Activated T-helper 17 cell treated with anti-CD3 and anti-CD28 coated beads, Interleukin-2, amount 50 U/mL, for 72 hours (primary cell): Measurements from ENCODE around the gene NT5C3A. TPM values are rescaled to one million over a fixed set of nuclear protein-coding genes. Genes with fewer than 3 reads are reported as not detected.
A peak's percentile ranks its signal among the peaks of the same experiment; 100 is the strongest.
"Not testable (repeated sequence)": the region's sequence is repeated elsewhere in the genome, so short reads cannot be mapped to it uniquely, and the experiment has no call there.

ENCODE experiments used
- ATAC-seq: fragments of 150-1000 bp; cut with Tn5 transposase; replicated peaks from 2 replicates; pipeline ENCODE4 v1.10.0; 2021; ENCODE audit warnings: mild to moderate bottlenecking, moderate library complexity
- H3K27ac Mint-ChIP-seq: one replicate; pipeline ENCODE4 v1.8.0; 2022; ENCODE audit warnings: mixed read lengths
- H3K27me3 Mint-ChIP-seq: one replicate; pipeline ENCODE4 v1.8.0; 2022; ENCODE audit warnings: mixed read lengths
- H3K36me3 Mint-ChIP-seq: one replicate; pipeline ENCODE4 v1.8.0; 2022; ENCODE audit warnings: low read depth, mild to moderate bottlenecking, mixed read lengths
- H3K4me1 Mint-ChIP-seq: one replicate; pipeline ENCODE4 v1.8.0; 2022; ENCODE audit warnings: mixed read lengths
- H3K4me3 Mint-ChIP-seq: one replicate; pipeline ENCODE4 v1.8.0; 2022; ENCODE audit warnings: mild to moderate bottlenecking, mixed read lengths
- H3K9me3 Mint-ChIP-seq: one replicate; pipeline ENCODE4 v1.8.0; 2022; ENCODE audit warnings: mixed read lengths
- total RNA-seq, 2 donors: library from RNA; stranded (reverse); gene quantifications; one replicate each; pipeline ENCODE4 v1.2.3, GENCODE V29; 2022

NT5C3A gene
- total RNA-seq, 2 donors from 2014 or later, result 35.0 to 35.7 TPM

DNA sequence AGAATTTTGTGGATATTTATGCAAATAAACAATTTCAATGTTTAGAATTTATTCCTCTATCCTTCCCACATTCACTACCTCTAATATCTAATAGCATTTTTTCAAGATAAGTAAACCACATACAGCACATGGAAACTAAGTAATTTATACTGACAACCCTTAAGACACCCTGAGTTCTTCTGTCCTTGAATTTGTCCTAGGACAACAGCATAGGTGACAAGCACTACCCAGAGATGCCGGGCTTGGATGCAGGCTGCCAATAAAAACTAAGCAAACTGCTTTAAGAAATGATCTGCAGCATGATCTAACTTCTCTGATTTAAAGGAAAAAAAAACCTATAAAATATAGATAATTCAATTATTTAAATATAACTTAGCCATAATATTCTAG, 22.7 kb downstream of the NT5C3A start:
- no peak for ATAC-seq
- peaks cover 35% of the 10 kb centered on the region for H3K4me1 Mint-ChIP-seq
- H3K9me3 Mint-ChIP-seq, result no peaks in the 10 kb centered on the region
- H3K27ac Mint-ChIP-seq, result peak overlapping the region; percentile 65
- peaks cover 5% of the 10 kb centered on the region for H3K36me3 Mint-ChIP-seq
- H3K4me3 Mint-ChIP-seq, result peak overlapping the region; percentile 77
- no peaks in the 10 kb centered on the region for H3K27me3 Mint-ChIP-seq

DNA sequence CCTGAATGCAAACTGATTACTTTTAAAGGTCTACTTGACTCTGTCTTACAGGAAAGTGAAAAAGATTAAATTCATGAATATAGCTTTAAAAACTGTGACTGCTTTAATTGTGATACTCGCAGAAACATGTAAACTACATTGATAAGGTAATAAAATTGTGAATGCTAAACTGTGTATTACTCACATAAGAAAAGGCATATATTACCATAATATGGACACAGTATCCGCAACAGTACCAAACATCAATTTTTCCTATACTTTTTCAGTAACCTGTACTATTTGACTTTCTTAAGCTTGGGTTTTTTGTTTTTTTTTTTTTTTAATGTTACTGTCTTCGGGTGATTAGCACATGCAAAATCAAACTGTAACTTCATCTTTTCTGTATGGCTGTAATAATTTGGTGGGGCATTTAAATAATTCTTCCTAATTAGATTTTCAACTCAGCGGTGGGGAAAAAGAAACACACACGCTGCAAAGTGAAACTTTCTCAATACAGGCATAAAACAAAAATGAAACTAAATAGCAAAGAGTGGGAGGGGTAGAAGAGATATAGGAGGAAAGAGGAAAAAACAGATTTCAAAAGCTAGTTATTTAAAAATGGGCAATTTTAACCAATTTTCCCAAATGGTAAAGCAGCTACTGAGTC, 23.2 kb downstream of the NT5C3A start:
- Mint-ChIP-seq H3K4me3 (peak overlapping the region; percentile 77), H3K36me3 (peaks cover 10% of the 10 kb centered on the region), H3K9me3 (no peaks in the 10 kb centered on the region), H3K4me1 (peaks cover 38% of the 10 kb centered on the region), H3K27me3 (no peaks in the 10 kb centered on the region), H3K27ac (peak overlapping the region; percentile 65)
- ATAC-seq, result no peak

DNA sequence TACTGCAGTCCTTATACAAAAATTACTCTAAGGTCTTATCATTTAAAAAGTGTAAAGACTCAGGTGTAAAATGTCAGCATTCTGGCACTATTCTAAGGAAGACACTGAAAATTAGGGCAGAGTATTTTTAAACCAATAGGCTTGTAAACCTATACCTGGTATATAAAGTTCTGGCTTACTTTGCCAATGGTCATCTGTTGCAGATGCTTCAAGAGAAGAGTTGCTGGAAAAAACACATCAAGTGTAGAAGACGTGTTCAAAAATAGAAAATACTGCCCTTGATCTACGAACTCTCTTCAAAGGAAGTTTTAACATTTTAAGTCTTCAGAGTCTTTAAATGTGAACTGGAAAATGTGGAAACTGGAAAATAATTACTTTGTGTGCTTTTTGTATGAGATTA, 23.9 kb downstream of the NT5C3A start:
- H3K27ac Mint-ChIP-seq, result peak overlapping the region; percentile 17
- no peaks in the 10 kb centered on the region for H3K27me3 Mint-ChIP-seq
- ATAC-seq, result no peak
- H3K4me1 Mint-ChIP-seq, result peaks cover 35% of the 10 kb centered on the region
- peak overlapping the region; percentile 77 for H3K4me3 Mint-ChIP-seq
- H3K36me3 Mint-ChIP-seq, result peaks cover 15% of the 10 kb centered on the region
- H3K9me3 Mint-ChIP-seq, result no peaks in the 10 kb centered on the region

DNA sequence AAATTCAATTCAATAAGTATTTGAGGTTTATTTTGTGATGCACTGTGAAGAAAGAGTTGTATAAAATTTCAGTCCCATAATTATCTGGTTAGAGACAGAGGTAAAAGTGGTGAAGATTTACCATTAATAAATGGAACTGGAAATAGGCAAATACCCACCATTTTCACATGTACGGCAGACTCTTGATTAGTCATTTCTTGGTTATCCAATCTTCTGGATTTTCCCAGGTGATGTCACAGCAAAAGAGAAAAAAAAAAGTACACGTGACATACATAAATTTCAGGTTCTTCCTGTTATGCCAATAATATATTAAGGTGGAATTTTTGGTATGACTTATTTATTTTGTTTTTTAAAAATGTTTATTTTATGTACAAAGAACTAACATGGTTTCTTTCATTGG, 26.8 kb downstream of the NT5C3A start:
- ATAC-seq, result no peak
- H3K36me3 Mint-ChIP-seq, result peaks cover 26% of the 10 kb centered on the region
- H3K27me3 Mint-ChIP-seq, result no peaks in the 10 kb centered on the region
- H3K9me3 Mint-ChIP-seq, result no peaks in the 10 kb centered on the region
- H3K27ac Mint-ChIP-seq, result no peak overlapping the region
- H3K4me1 Mint-ChIP-seq, result peaks cover 34% of the 10 kb centered on the region
- H3K4me3 Mint-ChIP-seq, result no peak overlapping the region

DNA sequence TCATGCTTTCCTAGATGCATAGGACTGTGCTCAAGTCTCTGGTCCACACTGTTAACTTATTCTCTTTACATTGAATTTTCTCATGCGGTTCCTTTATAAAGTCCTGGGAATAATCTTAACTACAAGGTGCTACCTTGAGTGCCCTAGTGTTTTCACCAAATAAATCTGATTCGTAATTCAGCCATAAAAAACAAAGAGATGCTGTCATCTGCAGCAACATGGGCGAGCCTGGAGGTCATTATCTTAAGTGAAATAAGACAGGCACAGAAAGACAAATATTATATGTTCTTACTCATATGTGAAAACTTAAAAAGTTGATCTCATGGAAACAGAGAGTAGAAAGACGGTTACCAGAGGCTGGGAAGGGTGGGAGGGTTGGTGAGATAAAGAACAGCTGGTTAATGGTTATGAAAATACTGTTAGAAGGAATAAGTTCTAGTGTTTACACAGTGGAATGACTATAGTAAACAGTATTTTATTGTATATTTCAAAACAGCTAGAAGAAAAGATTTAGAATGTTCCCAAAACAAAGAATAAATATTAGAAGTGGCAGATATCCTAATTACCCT, 38.3 kb downstream of the NT5C3A start:
- no peak for ATAC-seq
- Mint-ChIP-seq H3K27me3 (no peaks in the 10 kb centered on the region), H3K27ac (no peak overlapping the region), H3K4me3 (no peak overlapping the region), H3K4me1 (peaks cover 3% of the 10 kb centered on the region), H3K36me3 (peaks cover 97% of the 10 kb centered on the region), H3K9me3 (no peaks in the 10 kb centered on the region)

DNA sequence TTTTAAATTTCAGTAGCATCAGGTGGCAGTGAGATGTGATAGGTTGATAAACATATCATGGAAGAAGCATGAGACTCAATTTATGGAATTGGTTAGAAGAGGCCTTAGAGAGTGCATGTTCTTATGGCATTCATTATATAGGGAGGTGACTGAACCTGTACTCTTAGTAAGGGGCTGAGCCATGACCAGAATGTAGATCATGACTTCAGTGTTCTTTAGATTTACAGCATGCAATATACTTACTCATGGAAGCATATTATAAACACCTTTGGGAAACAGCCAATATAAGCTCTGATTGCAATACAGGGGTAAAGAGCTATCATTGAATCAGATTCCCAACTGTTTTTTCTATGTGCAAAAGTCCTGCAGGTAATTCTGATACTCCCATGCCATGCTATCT, 50.2 kb downstream of the NT5C3A start:
- Mint-ChIP-seq H3K4me1 (no peaks in the 10 kb centered on the region), H3K9me3 (no peaks in the 10 kb centered on the region), H3K27ac (no peak overlapping the region), H3K27me3 (no peaks in the 10 kb centered on the region), H3K4me3 (no peak overlapping the region), H3K36me3 (peaks cover 63% of the 10 kb centered on the region)
- no peak for ATAC-seq

DNA sequence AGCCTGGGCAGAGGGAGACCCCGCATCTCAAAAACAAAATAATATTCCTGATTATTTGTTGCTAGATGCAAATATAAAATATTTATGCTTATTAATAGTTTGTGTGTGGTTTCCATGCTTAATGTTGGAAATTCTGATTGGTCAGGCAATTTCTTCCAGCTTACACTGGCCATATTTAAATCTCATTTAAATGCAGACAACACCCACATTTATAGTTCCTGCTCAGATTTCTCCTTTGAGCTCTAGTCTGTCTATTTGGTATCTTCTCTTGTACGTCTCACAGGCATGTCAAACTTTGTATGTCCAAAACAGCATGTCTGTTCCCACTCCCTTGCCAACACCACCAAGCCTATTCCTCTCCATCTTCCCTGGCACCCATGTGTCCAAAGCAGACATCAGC, 52.8 kb downstream of the NT5C3A start:
- Mint-ChIP-seq H3K4me3 (no peak overlapping the region), H3K27ac (no peak overlapping the region), H3K4me1 (no peaks in the 10 kb centered on the region), H3K27me3 (no peaks in the 10 kb centered on the region), H3K9me3 (no peaks in the 10 kb centered on the region), H3K36me3 (peaks cover 36% of the 10 kb centered on the region)
- ATAC-seq, result no peak

DNA sequence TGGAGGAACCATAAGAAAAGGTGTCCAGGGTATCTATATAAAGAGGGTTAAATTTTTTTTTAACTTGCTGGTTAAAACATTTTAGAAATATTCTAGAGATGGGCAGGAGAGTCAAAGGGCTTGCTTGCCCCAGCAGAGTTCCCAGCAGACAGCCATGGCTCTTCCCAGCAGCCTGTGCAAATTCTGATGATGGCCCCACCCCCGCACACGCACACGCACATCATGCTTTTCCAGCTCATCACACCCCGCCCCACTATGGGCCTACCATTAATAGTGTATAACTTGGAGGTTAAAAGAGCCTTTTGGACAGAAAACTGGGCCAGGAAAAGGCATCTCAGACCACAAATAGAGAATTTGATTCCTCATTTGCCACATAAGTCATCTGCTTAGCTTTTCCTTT, 56.9 kb downstream of the NT5C3A start:
- ATAC-seq, H3K4me3 Mint-ChIP-seq, H3K36me3 Mint-ChIP-seq, H3K27ac Mint-ChIP-seq, H3K27me3 Mint-ChIP-seq, H3K9me3 Mint-ChIP-seq, H3K4me1 Mint-ChIP-seq: not testable (repeated sequence)

DNA sequence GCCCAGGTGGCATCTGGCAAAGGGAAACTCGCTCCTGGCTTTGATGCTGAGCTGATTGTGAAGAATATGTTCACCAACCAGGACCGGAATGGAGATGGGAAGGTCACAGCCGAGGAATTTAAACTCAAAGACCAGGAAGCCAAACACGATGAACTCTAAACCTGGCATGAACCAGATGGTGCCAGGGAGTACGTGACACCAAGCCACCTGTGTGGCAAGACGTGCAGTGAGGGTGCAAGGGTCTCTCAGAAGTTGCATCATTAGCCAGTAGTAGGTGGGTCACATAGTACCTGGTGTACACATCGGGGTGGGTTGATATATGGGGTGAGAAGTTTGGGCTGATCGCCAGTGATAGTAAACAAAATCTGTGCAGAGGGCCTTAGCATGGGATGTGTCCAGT, 57.4 kb downstream of the NT5C3A start:
- H3K9me3 Mint-ChIP-seq, result not testable (repeated sequence)

DNA sequence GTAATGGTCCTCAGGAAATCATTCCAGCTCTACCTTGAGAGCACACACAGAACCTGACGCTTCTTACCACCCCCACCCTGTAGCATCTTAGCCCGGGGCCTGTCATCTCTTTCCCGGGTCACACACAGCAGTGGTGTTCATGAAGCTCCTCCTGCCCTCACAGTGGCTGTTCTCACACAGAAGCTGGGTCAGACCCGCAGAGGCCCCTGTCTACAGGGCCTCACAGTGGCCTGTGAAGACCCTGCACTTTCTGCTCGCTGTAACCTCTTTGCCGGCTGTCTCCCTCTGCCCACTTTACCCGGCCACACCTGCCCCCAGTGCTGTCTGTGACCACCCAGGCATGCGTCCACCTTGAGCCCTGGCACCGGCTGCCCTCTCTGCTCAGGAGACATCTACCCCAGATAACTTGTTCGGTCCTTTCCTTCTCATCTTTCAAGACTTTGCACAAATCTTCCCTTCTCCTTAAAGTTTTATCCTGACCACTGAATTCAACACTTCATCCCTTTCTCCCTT, 58.4 kb downstream of the NT5C3A start:
- not testable (repeated sequence) for ATAC-seq, H3K27me3 Mint-ChIP-seq, H3K36me3 Mint-ChIP-seq, H3K4me3 Mint-ChIP-seq, H3K4me1 Mint-ChIP-seq, H3K9me3 Mint-ChIP-seq
- H3K27ac Mint-ChIP-seq, result peak overlapping the region; percentile 34

More for the DNA sequence above, 57.4 kb downstream of the NT5C3A start:
- H3K27ac Mint-ChIP-seq, ATAC-seq, H3K4me3 Mint-ChIP-seq, H3K36me3 Mint-ChIP-seq, H3K27me3 Mint-ChIP-seq, H3K4me1 Mint-ChIP-seq: not testable (repeated sequence)

DNA sequence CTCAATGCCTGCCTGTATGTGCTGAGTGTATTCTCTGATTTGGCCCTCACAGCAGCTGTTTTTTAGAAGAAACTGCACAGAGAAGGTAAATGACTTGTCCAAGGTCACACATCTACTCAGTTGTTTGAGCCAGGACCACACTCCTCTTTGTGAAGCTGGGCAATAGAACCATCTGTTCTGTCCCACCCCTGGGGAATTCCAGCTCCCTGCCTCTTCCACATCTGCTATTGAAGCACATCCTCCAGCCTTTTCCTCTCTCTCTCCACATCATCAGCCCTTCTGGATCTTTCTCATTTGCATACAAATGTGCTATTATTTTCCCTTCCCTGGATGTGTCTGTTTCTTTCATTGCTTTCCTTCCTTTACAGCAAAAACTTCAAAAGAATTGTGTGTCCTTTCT, 59.5 kb downstream of the NT5C3A start:
- not testable (repeated sequence) for H3K27me3 Mint-ChIP-seq

DNA sequence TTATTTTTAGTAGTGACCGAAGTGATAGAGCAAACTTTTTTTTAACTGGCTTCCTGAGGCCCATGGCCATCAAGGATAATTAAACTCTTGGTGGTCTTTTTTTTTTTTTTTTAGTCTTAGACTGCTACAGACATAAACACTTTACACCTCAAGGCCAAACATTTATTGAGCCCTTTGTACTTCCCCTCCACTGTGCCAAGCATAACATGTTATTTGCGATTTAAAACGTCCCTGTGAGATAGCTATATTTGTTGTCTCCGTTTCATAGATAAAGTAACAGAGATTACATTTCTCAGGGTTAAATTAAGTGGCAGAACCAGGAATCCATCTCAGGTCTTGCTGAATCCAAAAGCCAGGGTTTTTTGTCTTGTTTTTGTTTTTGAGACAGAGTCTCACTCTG, 63.2 kb downstream of the NT5C3A start:
- not testable (repeated sequence) for H3K4me1 Mint-ChIP-seq, H3K9me3 Mint-ChIP-seq, H3K36me3 Mint-ChIP-seq, H3K4me3 Mint-ChIP-seq, H3K27ac Mint-ChIP-seq, ATAC-seq, H3K27me3 Mint-ChIP-seq

More for the DNA sequence above, 59.5 kb downstream of the NT5C3A start:
- H3K4me3 Mint-ChIP-seq, H3K27ac Mint-ChIP-seq, H3K9me3 Mint-ChIP-seq, H3K4me1 Mint-ChIP-seq, ATAC-seq, H3K36me3 Mint-ChIP-seq: not testable (repeated sequence)

DNA sequence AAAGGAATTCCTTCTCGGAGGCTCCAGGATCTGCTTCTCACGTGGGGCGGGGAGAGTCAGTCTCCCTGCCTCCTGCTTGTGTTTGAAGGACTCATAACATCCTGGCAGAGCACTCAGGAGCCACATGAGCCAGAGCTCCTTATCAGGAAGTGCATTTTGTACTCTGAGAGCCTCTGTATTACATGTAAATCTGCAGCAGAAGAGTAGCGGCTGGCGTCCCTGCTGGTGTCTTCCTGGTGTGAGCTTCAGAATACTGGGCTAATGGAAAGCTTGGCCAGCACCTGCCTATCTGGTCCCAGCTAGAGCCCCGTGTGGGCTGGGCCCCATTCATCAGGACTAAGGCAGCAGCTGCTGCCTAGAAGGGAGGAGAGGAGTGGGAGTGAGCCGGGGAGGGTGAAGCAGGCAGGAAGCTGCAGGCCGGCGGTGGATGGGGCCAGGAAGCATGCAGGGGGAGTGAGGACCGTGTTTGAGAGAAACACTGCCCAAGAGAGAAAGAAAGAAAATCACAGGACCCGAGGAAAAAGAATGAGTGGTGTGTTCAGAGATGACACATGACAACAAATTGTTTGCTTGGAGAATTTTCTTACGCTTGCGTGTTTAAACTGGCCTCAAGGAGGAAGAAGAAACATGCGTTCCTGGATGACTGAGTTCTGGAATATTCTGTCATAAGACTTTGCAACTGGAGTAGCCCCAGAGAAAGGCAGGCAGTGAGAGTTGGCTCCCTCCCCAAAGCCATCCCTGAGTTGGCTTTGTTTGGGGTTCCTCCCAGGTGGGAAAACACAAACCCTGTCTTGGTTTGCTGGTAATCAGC, 64.0 kb downstream of the NT5C3A start:
- H3K4me1 Mint-ChIP-seq, H3K27ac Mint-ChIP-seq, H3K36me3 Mint-ChIP-seq, H3K9me3 Mint-ChIP-seq, H3K27me3 Mint-ChIP-seq: not testable (repeated sequence)
- H3K4me3 Mint-ChIP-seq, result peak overlapping the region; percentile 16
- ATAC-seq, result peak; percentile 35

DNA sequence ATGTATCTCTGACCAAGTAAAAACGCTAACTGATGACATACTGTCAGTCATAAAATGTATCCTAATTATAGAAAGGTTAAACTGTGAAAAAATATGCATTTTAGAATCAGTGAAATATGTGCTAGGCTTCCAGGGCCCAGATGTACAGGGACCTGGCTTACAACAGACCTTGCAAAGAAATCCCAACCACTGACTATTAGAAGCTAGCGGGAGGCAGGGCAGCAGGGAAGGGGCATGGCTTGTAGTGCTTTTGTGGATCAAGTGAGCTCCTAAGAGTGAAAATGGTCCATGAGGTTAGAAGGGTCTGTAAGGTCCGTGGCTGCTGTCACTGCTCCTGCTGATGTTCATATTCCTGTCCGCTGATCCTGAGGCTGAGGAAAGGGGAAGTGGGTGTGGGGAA, 64.6 kb downstream of the NT5C3A start:
- not testable (repeated sequence) for H3K36me3 Mint-ChIP-seq, H3K27ac Mint-ChIP-seq, H3K4me3 Mint-ChIP-seq, H3K9me3 Mint-ChIP-seq, ATAC-seq, H3K4me1 Mint-ChIP-seq, H3K27me3 Mint-ChIP-seq

DNA sequence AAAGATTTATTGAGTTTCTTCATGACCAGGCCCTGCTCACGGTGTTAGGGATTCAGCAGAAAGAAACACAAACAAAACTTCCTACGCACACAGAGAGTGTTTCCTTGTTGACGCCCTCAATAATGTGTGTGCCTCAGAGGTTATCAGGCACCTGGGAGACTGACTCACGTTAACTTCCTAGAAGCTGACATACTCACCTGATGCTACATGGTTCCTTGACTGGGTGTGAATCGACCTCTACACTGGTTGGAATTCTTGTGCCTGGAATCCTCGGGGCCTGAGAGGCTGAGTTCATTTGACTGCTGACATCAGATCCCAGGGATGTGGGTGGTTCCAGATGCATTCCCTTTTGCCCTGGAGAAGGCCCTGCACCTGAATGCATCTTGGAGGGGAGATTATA, 69.8 kb downstream of the NT5C3A start:
- not testable (repeated sequence) for H3K9me3 Mint-ChIP-seq, H3K27me3 Mint-ChIP-seq, H3K36me3 Mint-ChIP-seq, H3K4me1 Mint-ChIP-seq
- H3K4me3 Mint-ChIP-seq, result peak overlapping the region; percentile 26
- peak; percentile 85 for ATAC-seq
- H3K27ac Mint-ChIP-seq, result peak overlapping the region; percentile 46
